HG03039 (cell line): Measurements from ENCODE around the gene CHKB.
"Not testable (repeated sequence)": the region's sequence is repeated elsewhere in the genome, so short reads cannot be mapped to it uniquely, and the experiment has no call there.

ENCODE experiments used
- ATAC-seq: cut with Tn5 transposase; IDR thresholded peaks from one replicate; pipeline ENCODE4 v1.9.1; 2021; ENCODE audit warnings: mild to moderate bottlenecking, moderate library complexity; ENCODE audit not compliant: unreplicated experiment

Gene CHKB

DNA sequence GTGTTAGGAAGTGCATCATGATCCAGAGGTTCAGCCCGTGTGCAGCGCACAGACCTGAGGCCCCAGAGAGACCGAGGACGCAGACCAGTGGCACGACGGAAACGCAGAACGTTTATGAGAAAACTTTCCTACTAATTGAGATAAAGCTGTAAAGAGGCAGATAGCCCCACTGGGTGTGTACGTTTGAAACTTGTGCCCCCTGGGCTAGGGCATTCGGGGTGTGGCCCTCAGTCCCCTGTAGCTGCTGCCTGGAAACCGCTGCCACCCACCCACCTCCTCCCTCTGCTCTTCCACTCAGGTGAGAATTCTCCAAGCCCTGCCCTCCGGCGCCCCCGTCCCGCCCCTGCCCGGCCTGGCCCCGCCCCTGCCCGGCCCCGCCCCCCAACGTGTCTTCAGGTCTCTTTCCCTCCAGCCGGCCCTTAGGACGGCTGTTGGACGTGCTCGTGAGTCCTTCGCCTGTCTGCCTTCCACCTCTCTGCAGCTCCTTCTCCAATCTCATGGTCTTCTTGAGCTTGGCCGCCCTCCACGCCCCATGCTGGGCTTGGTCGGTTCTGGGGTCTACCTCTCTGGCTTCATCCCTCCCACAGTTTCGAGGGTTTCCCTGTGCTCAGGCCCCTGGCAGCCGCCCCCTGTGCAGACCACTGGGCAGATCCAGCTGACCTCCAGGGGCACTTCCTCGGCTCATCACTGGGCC is 30.0 kb upstream of the CHKB start:
- ATAC-seq, result no peak

DNA sequence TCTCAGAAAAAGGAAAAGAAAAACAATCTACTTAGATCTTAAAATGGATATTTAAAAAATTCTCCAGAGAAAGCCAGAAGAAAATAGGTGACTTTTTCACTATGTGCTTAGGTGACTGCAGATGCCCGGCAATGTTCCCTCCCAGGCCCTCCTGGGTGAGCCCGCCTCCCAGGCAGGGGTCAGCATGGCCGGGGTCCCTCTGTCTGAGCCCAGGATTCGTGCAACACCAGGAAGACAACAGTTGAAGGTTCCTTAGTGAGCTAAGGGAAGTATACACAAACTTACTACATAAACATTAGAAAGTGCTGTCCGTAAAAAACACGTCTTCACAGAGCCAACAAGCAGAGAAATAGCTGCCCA is 29.5 kb upstream of the CHKB start:
- no peak for ATAC-seq

DNA sequence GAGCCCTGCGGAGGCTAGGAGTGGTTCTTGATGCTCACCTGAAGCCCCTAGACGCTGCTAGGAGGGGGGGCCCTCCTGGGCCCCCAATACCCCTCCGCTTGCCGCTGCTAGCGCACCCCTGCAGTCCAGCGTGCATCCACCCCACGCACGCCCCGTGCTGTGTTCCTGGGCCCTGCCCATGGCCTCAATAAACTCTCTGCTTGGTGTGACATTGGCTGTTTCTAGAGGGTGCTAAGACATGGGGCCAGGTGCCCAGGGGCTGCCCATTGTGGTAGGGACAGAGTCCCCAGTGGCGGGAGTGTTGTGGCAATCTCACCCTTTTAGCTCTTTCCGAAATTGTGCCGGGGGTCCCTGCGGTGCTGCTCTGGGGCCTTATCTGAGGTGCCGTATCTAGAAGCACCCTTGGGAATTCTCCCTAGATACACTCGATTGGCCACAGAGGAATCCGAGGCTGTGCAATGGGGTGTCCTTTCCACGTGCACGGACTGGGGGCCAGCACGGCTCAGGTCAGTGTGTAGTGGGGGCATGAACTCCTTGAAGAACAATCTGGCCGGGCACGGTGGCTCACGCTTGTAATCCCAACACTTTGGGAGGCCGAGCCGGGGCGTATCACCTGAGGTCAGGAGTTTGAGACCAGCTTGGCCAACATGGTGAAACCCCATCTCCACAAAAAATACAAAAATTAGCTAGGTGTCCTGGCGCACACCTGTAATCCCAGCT is 28.9 kb upstream of the CHKB start:
- ATAC-seq, result no peak

DNA sequence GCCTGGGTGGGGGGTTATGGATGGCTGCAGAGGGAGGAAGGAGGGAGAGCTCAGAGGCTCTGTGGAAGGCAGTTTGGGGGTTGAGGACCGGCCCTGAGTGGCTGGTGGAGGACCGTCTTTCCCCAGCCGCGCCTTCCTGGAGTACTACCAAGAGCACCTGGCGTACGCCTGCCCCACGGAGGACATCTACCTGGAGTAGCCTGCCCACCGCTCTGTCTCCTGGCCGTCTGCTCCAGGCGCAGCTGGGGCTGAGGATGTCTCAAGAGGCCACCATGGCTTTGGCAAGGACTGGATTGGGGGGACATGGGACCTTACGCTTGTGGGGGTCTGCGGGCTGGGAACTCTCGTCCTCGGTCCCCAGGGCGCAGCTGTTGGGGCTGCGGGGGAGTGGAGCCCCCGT is 27.9 kb upstream of the CHKB start:
- ATAC-seq, result no peak

DNA sequence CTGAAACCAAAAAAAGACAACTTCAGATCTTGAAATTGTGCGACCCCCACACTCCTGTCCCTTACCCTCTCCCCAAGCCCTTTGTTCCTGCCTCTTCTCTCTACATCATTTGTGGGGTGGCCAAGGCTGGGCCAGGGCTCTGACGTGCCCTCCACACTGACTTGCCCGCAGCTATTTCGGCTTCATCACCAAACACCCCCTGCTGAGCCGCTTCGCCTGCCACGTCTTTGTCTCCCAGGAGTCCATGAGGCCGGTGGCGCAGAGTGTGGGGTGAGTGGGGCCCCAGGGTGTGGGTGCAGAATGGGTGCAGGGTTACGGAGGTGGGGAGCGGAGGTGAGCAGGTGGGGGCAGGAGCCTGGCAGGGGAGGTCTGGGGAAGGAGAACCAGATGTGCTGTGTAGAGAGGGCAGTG is 27.4 kb upstream of the CHKB start:
- no peak for ATAC-seq

DNA sequence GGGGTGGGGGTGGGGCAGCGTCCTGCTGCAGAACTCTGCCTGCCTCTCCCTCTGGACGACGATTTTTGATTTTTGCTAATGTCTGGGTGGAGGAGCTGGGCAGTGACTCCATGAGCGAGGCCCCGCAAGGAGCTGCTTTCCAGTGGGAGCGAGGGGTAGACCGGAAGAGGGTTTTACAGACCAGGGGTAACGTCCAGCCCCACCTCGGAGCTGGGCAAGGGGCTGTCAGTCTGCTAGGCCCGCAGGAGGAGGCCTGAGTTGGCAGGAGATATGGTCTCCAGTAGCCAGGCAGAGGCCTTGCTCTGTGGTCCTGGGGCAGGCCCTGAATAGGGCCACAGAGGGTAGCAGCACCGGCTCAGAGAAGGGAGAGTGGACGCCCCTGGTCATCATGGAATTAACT is 26.9 kb upstream of the CHKB start:
- ATAC-seq, result no peak

DNA sequence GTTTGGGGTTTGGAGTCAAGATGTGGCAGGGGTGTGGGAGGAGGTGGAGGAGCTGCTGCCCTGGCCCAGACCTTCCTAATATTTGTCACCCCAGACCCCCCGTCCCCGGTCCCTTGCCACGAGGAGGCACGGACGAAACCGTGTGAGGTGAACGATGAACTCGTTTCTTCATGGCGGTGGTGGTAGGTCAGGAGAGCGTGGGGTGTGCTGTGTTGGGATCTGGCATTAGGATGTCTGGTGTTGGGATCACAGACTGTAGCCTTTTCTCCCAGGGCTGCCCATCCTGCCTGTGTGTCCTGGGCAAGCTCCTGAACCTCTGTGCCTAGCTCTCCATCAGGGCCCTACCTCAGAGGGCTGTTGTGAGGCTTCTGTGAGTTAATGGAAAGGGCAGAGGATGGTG is 26.3 kb upstream of the CHKB start:
- ATAC-seq, result no peak

DNA sequence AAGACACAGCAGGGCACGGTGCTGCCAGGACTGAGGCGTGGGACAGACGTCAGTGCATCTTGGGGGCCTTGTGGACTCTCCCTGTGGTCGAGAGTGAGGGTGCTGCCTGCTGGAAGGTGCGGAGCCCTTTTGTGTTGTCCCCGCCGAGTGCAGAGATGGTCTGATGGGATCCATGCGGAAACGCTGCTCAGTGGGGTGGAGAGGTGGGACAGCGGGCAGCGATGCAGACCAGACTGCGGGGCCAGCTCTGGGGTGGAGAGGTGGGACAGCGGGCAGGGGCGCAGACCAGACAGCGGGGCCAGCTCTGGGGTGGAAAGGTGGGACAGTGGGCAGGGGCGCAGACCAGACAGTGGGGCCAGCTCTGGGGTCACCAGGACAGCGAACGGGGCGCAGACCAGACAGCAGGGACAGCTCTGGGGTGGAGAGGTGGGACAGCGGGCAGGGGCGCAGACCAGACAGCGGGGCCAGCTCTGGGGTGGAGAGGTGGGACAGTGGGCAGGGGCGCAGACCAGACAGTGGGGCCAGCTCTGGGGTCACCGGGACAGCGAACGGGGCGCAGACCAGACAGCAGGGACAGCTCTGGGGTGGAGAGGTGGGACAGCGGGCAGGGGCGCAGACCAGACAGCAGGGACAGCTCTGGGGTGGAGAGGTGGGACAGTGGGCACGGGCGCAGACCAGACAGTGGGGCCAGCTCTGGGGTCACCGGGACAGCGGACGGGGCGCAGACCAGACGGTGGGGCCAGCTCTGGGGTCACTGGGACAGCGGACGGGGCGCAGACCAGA is 25.6 kb upstream of the CHKB start:
- not testable (repeated sequence) for ATAC-seq

DNA sequence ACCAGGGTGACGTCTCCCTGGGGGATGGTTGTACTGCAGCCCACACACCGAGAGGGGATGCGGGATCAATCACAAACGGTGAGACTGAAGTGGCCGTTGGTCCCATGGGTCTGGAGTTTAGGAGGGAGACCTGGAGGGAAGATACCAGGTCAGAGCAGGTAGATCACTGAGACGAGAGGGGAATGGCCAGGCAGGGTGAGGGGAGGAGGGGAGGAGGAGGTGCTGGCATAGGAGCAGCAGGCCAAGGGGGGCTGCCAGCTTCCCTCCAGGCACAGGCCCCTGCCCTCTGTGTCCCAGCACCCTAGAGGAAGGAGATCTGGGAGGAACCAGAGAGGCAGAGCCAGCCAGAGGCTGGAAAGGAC is 25.0 kb upstream of the CHKB start:
- ATAC-seq, result no peak

DNA sequence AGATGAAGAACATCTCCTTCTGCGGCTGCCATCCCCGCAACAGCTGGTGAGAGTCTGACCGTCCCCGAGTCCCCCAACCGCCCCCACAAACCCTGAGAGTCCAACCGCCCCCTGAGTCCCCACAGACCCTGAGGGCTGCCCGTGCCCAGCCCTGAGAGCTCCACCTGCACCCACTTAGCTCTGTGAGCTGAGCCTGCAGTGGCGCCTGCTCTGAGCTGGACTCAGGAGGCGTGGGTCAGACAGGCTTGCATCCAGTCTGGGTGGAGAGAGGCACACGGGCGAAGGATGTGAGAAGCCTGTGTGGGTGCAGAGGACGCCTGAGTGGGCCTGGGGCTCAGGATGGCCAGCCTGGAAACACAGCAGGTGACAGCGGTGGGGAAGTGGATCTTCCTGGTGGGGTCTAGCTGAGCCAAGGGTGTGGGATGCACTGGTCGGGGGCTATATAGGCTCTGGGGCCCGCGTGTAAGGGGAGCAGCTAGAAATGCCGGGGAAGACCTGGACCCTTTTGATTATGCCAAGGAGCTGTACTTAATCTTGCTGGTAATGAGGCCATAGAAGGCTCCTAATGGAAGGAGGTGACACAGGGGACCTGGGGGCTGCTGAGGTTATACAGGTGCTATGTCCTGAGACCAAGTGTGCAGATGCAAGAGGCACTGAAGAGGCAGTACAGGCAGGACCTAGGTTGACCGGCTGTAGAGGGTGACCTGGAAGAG is 24.5 kb upstream of the CHKB start:
- no peak for ATAC-seq

DNA sequence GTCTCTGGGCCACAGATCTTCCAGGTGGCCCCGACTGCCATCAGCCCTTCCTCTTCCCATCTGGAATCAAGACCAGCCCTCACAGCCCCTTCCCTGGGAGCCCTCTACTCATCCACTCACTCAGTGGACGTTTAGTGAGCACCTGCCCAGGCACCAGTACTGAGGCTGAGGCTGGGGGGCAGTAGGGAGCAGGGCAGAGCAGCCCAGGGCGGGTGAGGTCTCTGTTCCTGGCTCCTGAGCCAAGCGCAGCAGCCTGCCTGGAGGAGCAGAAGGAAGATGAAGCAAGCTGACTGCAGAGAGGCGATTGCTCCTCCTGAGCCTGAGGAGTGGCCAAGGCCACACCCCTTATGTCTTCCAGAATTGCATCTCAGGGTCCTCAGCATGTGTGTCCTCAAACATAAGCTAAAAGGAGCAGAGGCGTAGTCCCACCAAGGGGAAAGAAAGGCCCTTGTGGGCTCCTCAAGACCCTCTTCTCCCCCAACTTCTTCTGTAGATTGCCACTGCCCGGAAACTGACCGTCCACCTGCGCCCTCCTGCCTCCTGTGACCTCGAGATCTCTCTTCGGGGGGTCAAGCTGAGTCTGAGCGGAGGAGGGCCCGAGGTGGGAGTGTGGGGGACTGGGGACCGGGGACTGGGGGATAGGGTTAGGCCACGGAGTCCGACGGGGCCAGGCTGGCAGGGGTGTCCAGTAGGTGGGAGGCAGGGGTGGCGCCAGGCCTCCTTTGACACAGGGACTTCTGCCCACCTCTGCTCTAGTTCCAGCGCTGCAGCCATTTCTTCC is 23.7 kb upstream of the CHKB start:
- ATAC-seq, result no peak

DNA sequence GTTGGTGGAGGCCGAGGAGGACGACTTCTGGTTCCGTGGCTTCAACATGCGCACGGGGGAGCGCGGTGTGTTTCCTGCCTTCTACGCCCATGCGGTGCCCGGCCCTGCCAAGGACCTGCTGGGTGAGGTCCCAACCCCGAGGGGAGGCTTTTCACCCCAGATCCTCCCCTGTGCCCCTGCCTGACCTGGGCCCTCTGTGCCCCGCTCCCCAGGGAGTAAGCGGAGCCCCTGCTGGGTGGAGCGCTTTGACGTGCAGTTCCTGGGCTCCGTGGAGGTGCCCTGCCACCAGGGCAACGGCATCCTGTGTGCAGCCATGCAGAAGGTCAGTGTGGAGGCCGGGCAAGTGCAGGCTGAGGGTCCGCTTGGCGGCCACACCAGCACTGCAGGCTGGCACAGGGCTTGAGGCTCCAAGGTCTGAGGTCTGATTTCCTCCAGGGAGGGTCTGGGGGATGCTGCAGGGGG is 23.0 kb upstream of the CHKB start:
- ATAC-seq, result no peak

DNA sequence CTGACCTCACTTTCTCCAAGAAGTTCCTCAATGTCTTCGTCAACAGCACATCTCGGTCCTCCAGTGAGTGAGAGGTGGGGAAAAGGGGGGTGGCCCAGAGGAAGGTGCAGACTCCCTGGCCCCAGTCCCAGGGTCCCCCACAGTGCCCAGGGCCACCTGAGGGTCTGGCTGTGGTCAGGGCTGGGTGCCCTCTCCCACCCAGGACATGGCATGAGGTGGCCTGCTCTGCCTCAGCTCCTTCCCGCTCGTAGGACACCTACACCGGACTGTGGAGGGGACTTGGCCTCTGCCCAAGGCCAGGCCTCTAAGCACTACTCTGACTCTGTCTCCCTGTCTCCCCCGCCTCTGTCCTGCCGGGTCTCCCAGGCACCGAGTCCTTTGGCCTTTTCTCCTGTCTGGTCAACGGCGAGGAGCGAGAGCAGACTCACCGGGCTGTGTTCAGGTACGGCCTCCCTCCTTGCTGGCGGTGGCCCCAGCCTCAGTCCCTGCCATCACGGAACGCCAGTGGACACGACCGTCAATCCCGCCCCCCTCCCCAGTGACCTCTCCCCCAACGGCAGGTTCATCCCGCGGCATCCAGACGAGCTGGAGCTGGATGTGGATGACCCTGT is 22.5 kb upstream of the CHKB start:
- ATAC-seq, result no peak

DNA sequence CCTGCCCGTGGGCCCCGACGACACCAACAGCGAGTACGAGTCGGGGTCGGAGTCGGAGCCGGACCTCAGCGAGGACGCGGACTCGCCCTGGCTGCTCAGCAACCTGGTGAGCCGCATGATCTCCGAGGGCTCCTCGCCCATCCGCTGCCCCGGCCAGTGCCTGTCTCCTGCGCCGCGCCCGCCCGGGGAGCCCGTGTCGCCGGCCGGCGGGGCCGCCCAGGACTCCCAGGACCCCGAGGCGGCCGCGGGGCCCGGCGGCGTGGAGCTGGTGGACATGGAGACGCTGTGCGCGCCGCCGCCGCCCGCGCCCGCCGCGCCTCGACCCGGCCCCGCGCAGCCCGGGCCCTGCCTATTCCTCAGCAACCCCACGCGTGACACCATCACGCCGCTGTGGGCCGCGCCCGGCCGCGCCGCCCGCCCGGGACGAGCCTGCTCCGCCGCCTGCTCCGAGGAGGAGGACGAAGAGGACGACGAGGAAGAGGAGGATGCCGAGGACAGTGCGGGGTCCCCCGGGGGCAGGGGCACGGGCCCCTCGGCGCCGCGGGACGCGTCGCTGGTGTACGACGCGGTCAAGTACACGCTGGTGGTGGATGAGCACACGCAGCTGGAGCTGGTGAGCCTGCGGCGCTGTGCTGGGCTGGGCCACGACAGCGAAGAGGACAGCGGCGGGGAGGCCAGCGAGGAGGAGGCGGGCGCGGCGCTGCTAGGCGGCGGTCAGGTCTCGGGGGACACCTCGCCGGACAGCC is 21.8 kb upstream of the CHKB start:
- ATAC-seq, result no peak

DNA sequence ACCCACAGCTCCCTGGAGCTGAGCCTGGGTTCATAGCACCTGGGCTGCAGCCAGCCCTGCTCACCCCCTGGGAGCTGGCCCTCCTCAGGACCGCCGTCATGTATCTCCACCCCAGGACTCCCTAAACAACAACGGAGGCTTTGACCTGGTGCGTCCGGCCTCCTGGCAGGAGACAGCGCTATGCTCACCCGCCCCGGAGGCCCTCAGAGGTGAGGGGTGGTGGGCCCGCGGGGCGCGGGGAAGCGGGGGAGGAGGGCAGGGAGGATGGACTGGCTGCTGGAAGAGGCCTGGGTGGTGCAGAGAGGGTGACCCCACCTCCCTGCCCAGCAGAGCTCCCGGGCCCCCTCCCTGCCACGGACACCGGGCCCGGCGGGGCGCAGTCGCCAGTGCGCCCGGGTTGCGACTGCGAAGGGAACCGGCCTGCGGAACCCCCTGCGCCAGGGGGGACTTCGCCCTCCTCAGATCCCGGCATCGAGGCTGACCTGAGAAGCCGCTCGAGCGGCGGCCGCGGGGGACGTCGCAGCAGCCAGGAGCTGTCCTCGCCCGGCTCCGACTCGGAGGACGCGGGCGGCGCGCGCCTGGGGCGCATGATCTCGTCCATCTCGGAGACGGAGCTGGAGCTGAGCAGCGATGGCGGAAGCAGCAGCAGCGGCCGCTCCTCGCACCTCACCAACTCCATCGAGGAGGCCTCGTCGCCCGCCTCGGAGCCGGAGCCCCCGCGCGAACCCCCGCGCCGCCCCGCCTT is 21.0 kb upstream of the CHKB start:
- no peak for ATAC-seq

DNA sequence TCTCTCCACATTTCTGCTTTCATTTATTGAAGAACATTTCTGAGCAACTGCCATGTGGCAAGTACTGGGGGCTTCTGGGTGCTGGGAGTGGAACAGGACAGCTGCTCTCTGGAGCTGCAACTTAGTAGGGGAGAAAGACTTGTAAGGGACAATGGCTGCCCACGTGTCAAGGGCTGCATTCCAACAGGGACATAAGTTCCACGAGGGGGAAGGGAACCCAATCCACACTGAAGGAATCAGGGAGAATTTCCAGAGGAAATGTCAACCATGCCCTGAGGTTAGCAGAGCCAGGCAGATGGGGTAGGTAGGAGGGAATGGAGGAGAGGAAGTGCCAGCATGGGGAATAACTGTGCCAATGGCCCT is 19.7 kb upstream of the CHKB start:
- ATAC-seq, result no peak

DNA sequence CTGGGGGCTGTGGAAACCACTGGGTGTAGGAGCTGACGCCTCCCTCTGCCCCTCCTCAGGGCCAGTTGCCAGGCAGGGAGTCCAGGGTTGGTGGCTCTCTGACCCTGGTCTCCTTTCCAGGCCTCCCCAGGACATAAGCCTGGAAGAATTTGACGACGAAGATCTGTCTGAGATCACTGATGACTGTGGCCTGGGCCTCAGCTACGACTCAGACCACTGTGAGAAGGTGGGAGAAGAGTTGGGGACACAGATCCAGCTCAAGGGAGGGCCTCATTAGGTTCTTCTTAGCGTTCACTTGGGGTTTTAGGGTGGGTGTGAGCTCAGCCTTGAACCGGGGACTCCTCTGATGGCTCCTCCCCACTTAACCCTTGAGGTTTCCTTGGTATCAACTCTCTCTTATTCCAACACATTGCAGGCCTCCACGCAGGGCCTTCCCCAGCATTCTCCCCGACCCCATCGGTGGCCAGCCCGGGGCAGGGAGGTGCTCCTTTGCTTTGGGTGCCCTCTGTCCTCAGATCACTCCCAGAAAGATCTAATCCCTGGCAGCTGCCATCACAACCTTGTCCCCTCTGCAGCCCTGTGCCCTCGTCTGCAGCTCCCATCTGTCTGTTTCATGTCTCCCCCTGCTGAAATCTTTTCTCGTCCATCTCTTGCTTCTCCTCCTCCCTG is 19.2 kb upstream of the CHKB start:
- ATAC-seq, result no peak

DNA sequence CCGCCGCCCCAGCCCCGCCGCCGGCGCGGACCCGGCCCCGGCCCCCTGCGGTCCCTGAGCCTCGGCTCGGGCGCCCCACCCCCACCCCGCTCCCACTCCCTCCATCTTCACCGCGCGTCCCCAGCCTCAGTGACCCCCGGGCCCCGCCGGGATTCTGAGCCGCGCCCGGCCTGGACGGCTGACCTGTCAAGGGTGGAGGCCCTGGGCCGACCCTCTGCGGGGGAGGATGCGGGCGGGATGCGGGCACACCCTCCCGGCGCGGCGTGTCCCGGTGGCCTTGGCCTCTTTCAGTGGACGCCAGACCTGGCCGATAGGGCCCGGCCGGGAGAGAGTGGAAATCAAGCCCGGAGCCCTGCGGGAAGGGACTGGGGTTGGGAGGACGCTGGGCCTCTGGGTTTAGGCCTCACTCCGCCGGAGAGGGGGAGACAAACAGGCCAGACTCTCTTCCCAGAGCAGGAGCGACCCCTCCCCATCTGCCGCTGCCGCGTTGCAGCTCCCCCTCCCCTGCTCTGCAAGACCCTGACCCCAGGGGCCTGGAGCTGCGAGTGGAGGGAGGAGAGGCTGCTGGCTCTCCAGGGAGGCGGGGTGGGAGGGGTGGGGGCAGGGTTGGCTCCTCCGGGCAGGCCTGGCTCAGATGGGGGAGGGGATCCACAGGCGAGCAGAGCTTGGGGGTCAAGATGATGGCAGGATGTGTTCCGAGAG is 18.5 kb upstream of the CHKB start:
- ATAC-seq, result no peak
